ENCODE data around the gene PPP1R1B.

GRCh38 chr17:39617446-39618245, 9.1 kb upstream of the PPP1R1B start:
- TF ChIP-seq, protein P1, sequence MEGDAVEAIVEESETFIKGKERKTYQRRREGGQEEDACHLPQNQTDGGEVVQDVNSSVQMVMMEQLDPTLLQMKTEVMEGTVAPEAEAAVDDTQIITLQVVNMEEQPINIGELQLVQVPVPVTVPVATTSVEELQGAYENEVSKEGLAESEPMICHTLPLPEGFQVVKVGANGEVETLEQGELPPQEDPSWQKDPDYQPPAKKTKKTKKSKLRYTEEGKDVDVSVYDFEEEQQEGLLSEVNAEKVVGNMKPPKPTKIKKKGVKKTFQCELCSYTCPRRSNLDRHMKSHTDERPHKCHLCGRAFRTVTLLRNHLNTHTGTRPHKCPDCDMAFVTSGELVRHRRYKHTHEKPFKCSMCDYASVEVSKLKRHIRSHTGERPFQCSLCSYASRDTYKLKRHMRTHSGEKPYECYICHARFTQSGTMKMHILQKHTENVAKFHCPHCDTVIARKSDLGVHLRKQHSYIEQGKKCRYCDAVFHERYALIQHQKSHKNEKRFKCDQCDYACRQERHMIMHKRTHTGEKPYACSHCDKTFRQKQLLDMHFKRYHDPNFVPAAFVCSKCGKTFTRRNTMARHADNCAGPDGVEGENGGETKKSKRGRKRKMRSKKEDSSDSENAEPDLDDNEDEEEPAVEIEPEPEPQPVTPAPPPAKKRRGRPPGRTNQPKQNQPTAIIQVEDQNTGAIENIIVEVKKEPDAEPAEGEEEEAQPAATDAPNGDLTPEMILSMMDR (IDR thresholded peaks at IDR 0.05; ENCODE audit: insufficient read depth, low read length, poor library complexity, severe bottlenecking): no peak
- no peak for TF ChIP-seq EZH2phosphoT487 (conservative IDR thresholded peaks at IDR 0.05; ENCODE audit: low read length)
